H7 (cell line): ENCODE measurements around the gene NEK8. TPM values are rescaled to one million over a fixed set of nuclear protein-coding genes. Genes with fewer than 3 reads are reported as not detected.

Experiments used
- DNase-seq: peaks from one replicate; pipeline ENCODE4 v3.0.0; 2012
- H3K27me3 ChIP-seq: 2 replicates; pipeline ENCODE4 v1.6.0; 2011; ENCODE audit warnings: mild to moderate bottlenecking, low read length; ENCODE audit not compliant: control insufficient read depth, insufficient read depth
- H3K36me3 ChIP-seq: replicated peaks from 2 replicates; pipeline ENCODE4 v1.5.1; 2011; ENCODE audit warnings: low read length; ENCODE audit not compliant: control insufficient read depth, insufficient read depth
- H3K4me3 ChIP-seq: 2 replicates; pipeline ENCODE4 v1.5.1; 2011; ENCODE audit warnings: low read depth, mild to moderate bottlenecking, control low read depth, low read length, moderate library complexity; ENCODE audit not compliant: insufficient read depth
- total RNA-seq: library from RNA; depleted of rRNA; stranded (reverse); fragments of >200 nt; shearing (Covaris generic); gene quantifications from 2 replicates; pipeline ENCODE4 v1.2.3, GENCODE V29; 2014

The NEK8 gene
- total RNA-seq, 1 experiment from 2014 or later: 10.9 TPM

- peak; percentile 48 for DNase-seq
- no peaks in the 10 kb centered on the region for H3K27me3 ChIP-seq
- H3K36me3 ChIP-seq: peaks cover 34% of the 10 kb centered on the region
- H3K4me3 ChIP-seq: no peak overlapping the region
Observed at GRCh38 chr17:28704219-28704858, 24.2 kb upstream of the NEK8 start.

GRCh38 chr17:28705074-28705659 lies 23.4 kb upstream of the NEK8 start:
- peak; percentile 47 for DNase-seq
- H3K4me3 ChIP-seq: no peak overlapping the region
- H3K27me3 ChIP-seq: no peaks in the 10 kb centered on the region
- peaks cover 25% of the 10 kb centered on the region for H3K36me3 ChIP-seq

GRCh38 chr17:28705728-28706334 lies 22.8 kb upstream of the NEK8 start:
- Histone ChIP-seq H3K4me3 (no peak overlapping the region), H3K27me3 (no peaks in the 10 kb centered on the region), H3K36me3 (peaks cover 19% of the 10 kb centered on the region)
- peak; percentile 46 for DNase-seq

GRCh38 chr17:28706471-28707338 lies 21.9 kb upstream of the NEK8 start:
- DNase-seq: peak; percentile 78
- H3K36me3 ChIP-seq: peaks cover 13% of the 10 kb centered on the region
- no peaks in the 10 kb centered on the region for H3K27me3 ChIP-seq
- no peak overlapping the region for H3K4me3 ChIP-seq

- H3K4me3 ChIP-seq: no peak overlapping the region
Observed at GRCh38 chr17:28707339-28707720, 21.3 kb upstream of the NEK8 start.

GRCh38 chr17:28710861-28711722 lies 17.5 kb upstream of the NEK8 start:
- Histone ChIP-seq H3K36me3 (peaks cover 16% of the 10 kb centered on the region), H3K27me3 (no peaks in the 10 kb centered on the region), H3K4me3 (peak overlapping the region; percentile 84)
- peak; percentile 100 for DNase-seq

More at GRCh38 chr17:28707339-28707720, 21.3 kb upstream of the NEK8 start:
- H3K36me3 ChIP-seq: peaks cover 9% of the 10 kb centered on the region
- no peak for DNase-seq
- H3K27me3 ChIP-seq: no peaks in the 10 kb centered on the region

GRCh38 chr17:28711723-28712031 lies 16.9 kb upstream of the NEK8 start, which contains the start of gene PROCA1:
PROCA1 (minus strand) TSS chr17:28711888; CDS start chr17:28711660, 228 bp downstream.
- DNase-seq: peak; percentile 89
- Histone ChIP-seq H3K4me3 (peak within 1 kb of the TSS; percentile 84), H3K36me3 (peaks cover 16% of the 10 kb centered on the region), H3K27me3 (no peaks in the 10 kb centered on the region)

GRCh38 chr17:28712032-28712704 lies 16.4 kb upstream of the NEK8 start:
- Histone ChIP-seq H3K36me3 (peaks cover 16% of the 10 kb centered on the region), H3K27me3 (no peaks in the 10 kb centered on the region), H3K4me3 (peak overlapping the region; percentile 63)
- DNase-seq: peak; percentile 91

- Histone ChIP-seq H3K36me3 (peaks cover 16% of the 10 kb centered on the region), H3K4me3 (peak overlapping the region; percentile 63; the same call in 1 of the 2 replicates), H3K27me3 (no peaks in the 10 kb centered on the region)
- DNase-seq: no peak
Observed at GRCh38 chr17:28712705-28713415, 15.7 kb upstream of the NEK8 start.

- no peak for DNase-seq
- no peaks in the 10 kb centered on the region for H3K27me3 ChIP-seq
- no peak overlapping the region for H3K4me3 ChIP-seq
- H3K36me3 ChIP-seq: peaks cover 16% of the 10 kb centered on the region
Observed at GRCh38 chr17:28714281-28714680, 14.3 kb upstream of the NEK8 start.

- H3K36me3 ChIP-seq: peaks cover 16% of the 10 kb centered on the region
- H3K4me3 ChIP-seq: no peak overlapping the region
- no peak for DNase-seq
- H3K27me3 ChIP-seq: no peaks in the 10 kb centered on the region
Observed at GRCh38 chr17:28715217-28715616, 13.4 kb upstream of the NEK8 start.

- Histone ChIP-seq H3K4me3 (peak overlapping the region; percentile 87), H3K36me3 (peaks cover 26% of the 10 kb centered on the region)
- peak; percentile 77 for DNase-seq
Observed at GRCh38 chr17:28716740-28717577, 11.6 kb upstream of the NEK8 start.

More at GRCh38 chr17:28716740-28717577, 11.6 kb upstream of the NEK8 start:
- H3K27me3 ChIP-seq: no peaks in the 10 kb centered on the region
